B cell (primary cell): Measurements from ENCODE around the gene CARMIL1. TPM values are rescaled to one million over a fixed set of nuclear protein-coding genes. Genes with fewer than 3 reads are reported as not detected.

ENCODE experiments used
- ATAC-seq: fragments of 200-7000 bp; cut with Tn5 transposase; one replicate; pipeline ENCODE4 v1.10.0; 2021; ENCODE audit warnings: low read depth, mild to moderate bottlenecking, moderate number of reproducible peaks, moderate library complexity
- CTCF ChIA-PET: fragments of 350-600 bp; sonication (Branson Sonifier 250); formaldehyde crosslinking; loops from one replicate; lab custom pipeline; 2021; ENCODE audit warnings: antibody characterized with exemption, inconsistent platforms; lab: Charles Lee
- POLR2A ChIA-PET: fragments of 350-600 bp; sonication (Branson Sonifier 250); formaldehyde crosslinking; loops from one replicate; lab custom pipeline; 2021; ENCODE audit warnings: antibody characterized with exemption; lab: Charles Lee
- DNase-seq: peaks from one replicate; pipeline ENCODE4 v3.0.0; 2013
- H2AFZ ChIP-seq: 2 replicates; pipeline ENCODE4 v1.6.1; 2012; ENCODE audit warnings: mild to moderate bottlenecking, low read depth, low read length; ENCODE audit not compliant: insufficient read depth, poor library complexity, severe bottlenecking
- H3K27ac ChIP-seq, 2 donors: 1 replicate in 1 of 2; 2 replicates in 1 of 2; pipeline ENCODE4 v1.5.1; 2012 to 2013; ENCODE audit warnings: low read length in 2 of 2, mild to moderate bottlenecking in 2 of 2, moderate library complexity in 1 of 2
- H3K27me3 ChIP-seq, 4 experiments: fragments of 200-600 bp in 1 of 4; sonication (generic) in 1 of 4; replicated peaks in 1 of 4; 1 replicate in 2 of 4; 2 replicates in 2 of 4; pipeline versions ENCODE4 v1.6.1 to v1.7.0; 2013 to 2016; ENCODE audit warnings: low read length in 3 of 4, mild to moderate bottlenecking in 2 of 4, mixed read lengths in 1 of 4, moderate library complexity in 1 of 4; ENCODE audit not compliant: insufficient read depth in 4 of 4, control insufficient read depth in 3 of 4; ENCODE audit errors: control extremely low read depth in 1 of 4
- H3K36me3 ChIP-seq, 2 experiments: replicated peaks in 1 of 2; 1 replicate in 1 of 2; 2 replicates in 1 of 2; pipeline versions ENCODE4 v1.6.1 to v1.7.1; 2013; ENCODE audit warnings: low read length in 1 of 2; ENCODE audit not compliant: insufficient read depth in 2 of 2, control insufficient read depth in 1 of 2; ENCODE audit errors: control extremely low read depth in 1 of 2, extremely low read depth in 1 of 2
- H3K4me1 ChIP-seq, 2 donors: fragments of 200-600 bp in 1 of 2; sonication (generic) in 1 of 2; 1 replicate in 1 of 2; 2 replicates in 1 of 2; pipeline versions ENCODE4 v1.5.1 to v1.6.1; 2013 to 2017; ENCODE audit warnings: low read length in 2 of 2; ENCODE audit not compliant: control insufficient read depth in 2 of 2, insufficient read depth in 2 of 2
- H3K4me2 ChIP-seq: replicated peaks from 2 replicates; pipeline ENCODE3; 2012; ENCODE audit warnings: mild to moderate bottlenecking, low read depth, low read length; ENCODE audit not compliant: poor library complexity, severe bottlenecking
- H3K4me3 ChIP-seq, 5 experiments: fragments of 200-600 bp in 1 of 5; sonication (generic) in 1 of 5; 1 replicate in 3 of 5; 2 replicates in 2 of 5; pipeline versions ENCODE4 v1.5.1 to v1.7.0; 2011 to 2016; ENCODE audit warnings: low read length in 4 of 5, mild to moderate bottlenecking in 4 of 5, low read depth in 2 of 5, control low read depth in 1 of 5, moderate library complexity in 1 of 5; ENCODE audit not compliant: insufficient read depth in 1 of 5; ENCODE audit errors: control extremely low read depth in 1 of 5, extremely low read depth in 1 of 5
- H3K79me2 ChIP-seq: fragments of 200-600 bp; sonication (generic); one replicate; pipeline ENCODE4 v1.6.0; 2016; ENCODE audit warnings: low read length; ENCODE audit not compliant: control insufficient read depth, insufficient read depth
- H3K9ac ChIP-seq: fragments of 200-600 bp; sonication (generic); 2 replicates; pipeline ENCODE4 v1.6.1; 2017; ENCODE audit warnings: mild to moderate bottlenecking, low read length, moderate library complexity
- H3K9me3 ChIP-seq, 3 donors: one replicate each; pipeline versions ENCODE4 v1.6.1 to v1.7.1; 2013; ENCODE audit warnings: low read length in 2 of 3; ENCODE audit not compliant: control insufficient read depth in 2 of 3, insufficient read depth in 1 of 3; ENCODE audit errors: control extremely low read depth in 1 of 3
- H4K20me1 ChIP-seq: 2 replicates; pipeline ENCODE4 v1.6.0; 2012; ENCODE audit warnings: mild to moderate bottlenecking, low read length; ENCODE audit not compliant: insufficient read depth, control insufficient read depth, poor library complexity, severe bottlenecking
- H3K27ac Mint-ChIP-seq: one replicate; pipeline ENCODE4 v1.8.0; 2021; ENCODE audit warnings: mixed read lengths
- H3K27me3 Mint-ChIP-seq: one replicate; pipeline ENCODE4 v1.8.0; 2021; ENCODE audit warnings: mixed read lengths
- H3K4me1 Mint-ChIP-seq: one replicate; pipeline ENCODE4 v1.8.0; 2021; ENCODE audit warnings: mixed read lengths
- H3K4me3 Mint-ChIP-seq: one replicate; pipeline ENCODE4 v1.8.0; 2021; ENCODE audit warnings: mixed read lengths
- H3K9me3 Mint-ChIP-seq: one replicate; pipeline ENCODE4 v1.8.0; 2022; ENCODE audit warnings: mixed read lengths; ENCODE audit not compliant: insufficient read depth
- EZH2 ChIP-seq: IDR thresholded peaks from 2 replicates; pipeline ENCODE4 v1.6.1; 2012; ENCODE audit warnings: borderline replicate concordance, low read depth, mild to moderate bottlenecking, moderate library complexity, low read length; ENCODE audit not compliant: insufficient read depth, poor library complexity, severe bottlenecking
- WGBS: methylation state at CpG from one replicate; pipeline ENCODE4 v1.1.5; 2013; ENCODE audit warnings: missing lambda C conversion rate; ENCODE audit not compliant: insufficient coverage; 5-methylcytosine and 5-hydroxymethylcytosine counted together
- intact Hi-C: fragments of 100-400 bp; cut with micrococcal nuclease; formaldehyde crosslinking; loops from one replicate; pipeline ENCODE4 v1.10.0; 2022
- polyA plus RNA-seq: library from polyadenylated mRNA; depleted of rRNA; stranded (reverse); fragments of >200 nt; gene quantifications from 2 replicates; pipeline ENCODE4 v1.2.3, GENCODE V29; 2012
- total RNA-seq, 2 donors: library from RNA; stranded (reverse); fragments of 120-200 nt in 1 of 2; gene quantifications; 1 replicate in 1 of 2; 2 replicates in 1 of 2; pipeline versions ENCODE4 v1.2.3 to v1.2.4, GENCODE V29; 2013 to 2022
- TF ChIP-seq, protein P1 (sequence below): fragments of 200-600 bp; IDR thresholded peaks from one replicate; pipeline ENCODE4 v1.8.0; 2022; ENCODE audit warnings: antibody characterized with exemption, mild to moderate bottlenecking

Gene CARMIL1
- total and polyA plus RNA-seq, 2 donors (not counting 1 experiment from before 2014, with no cell fraction given) = 7.5 to 11.0 TPM

DNA sequence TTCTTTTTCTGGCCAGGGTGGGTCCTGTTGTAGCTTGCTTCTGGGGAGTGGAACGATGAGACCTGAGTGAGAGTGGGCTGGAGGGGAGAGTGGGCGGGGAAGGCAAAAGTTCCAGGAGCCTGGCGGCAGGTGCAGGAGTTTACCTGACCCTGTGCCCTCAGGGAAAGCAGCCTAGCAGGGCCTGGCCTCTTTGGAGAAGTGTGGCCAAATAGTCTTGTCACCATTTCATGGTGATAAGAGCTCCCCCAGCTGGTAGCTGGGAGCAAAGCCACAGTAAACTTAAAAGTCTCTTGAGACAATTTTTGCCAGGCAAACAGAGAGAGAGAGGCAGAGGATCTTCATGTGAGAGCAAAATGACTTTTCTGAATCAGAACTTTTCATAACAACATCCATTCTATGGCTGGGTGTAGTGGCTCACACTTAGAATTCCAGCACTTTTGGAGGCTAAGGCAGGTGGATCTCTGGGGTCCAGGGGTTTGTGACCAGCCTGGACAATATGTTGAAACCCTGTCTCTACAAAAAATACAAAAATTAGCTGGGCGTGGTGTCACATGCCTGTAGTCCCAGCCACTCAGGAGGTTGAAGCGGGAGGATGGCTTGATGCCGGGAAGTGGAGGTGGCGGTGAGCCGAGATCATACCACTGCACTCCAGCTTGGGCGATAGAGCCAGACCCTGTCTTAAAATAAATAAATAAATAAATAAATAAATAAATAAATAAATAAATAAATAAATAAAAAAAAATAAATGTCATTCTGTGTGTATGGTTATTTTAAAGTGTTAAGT lies 211.0 kb downstream of the CARMIL1 start:
- H3K27ac ChIP-seq = no peak overlapping the region
- no peaks in the 10 kb centered on the region for H3K79me2 ChIP-seq
- no peak overlapping the region for H3K4me3 Mint-ChIP-seq

More for the DNA sequence above, 211.0 kb downstream of the CARMIL1 start:
- DNase-seq = peak; percentile 80
- intact Hi-C loops = loop anchor here (1.0 to 5.0 kb wide), 6 partner anchors 67 to 452 kb away; partner anchors contain the start of gene CARMIL1
- Histone ChIP-seq H3K36me3 (no peaks in the 10 kb centered on the region), H3K27me3 (no peaks in the 10 kb centered on the region), H3K4me1 (peaks cover 0 to 3% of the 10 kb centered on the region in 2 donors), H3K9ac (no peak overlapping the region), H2AFZ (peak overlapping the region; percentile 34), H3K4me3 (no peak overlapping the region), H3K9me3 (no peaks in the 10 kb centered on the region), H3K4me2 (no peak overlapping the region), H4K20me1 (no peaks in the 10 kb centered on the region)
- no peak overlapping the region for H3K27ac Mint-ChIP-seq
- peak; percentile 82 for ATAC-seq
- H3K4me1 Mint-ChIP-seq = peaks cover 4% of the 10 kb centered on the region
- WGBS = 15% methylated on average over 3 of the region's 9 CpGs
- no peaks in the 10 kb centered on the region for H3K27me3 Mint-ChIP-seq
- H3K9me3 Mint-ChIP-seq = no peaks in the 10 kb centered on the region
- ChIA-PET POLR2A (interaction anchor here (1.2 to 1.6 kb wide), 2 partner anchors 211 to 225 kb away, joined by 4 to 9 read pairs; partner anchors contain the start of gene CARMIL1), CTCF (interaction anchor here (0.5 to 10.4 kb wide), 57 partner anchors 9 to 513 kb away, joined by 3 to 353 read pairs (median 4); partner anchors contain the start of gene CARMIL1)
- no peak for TF ChIP-seq EZH2
- TF ChIP-seq, protein P1, sequence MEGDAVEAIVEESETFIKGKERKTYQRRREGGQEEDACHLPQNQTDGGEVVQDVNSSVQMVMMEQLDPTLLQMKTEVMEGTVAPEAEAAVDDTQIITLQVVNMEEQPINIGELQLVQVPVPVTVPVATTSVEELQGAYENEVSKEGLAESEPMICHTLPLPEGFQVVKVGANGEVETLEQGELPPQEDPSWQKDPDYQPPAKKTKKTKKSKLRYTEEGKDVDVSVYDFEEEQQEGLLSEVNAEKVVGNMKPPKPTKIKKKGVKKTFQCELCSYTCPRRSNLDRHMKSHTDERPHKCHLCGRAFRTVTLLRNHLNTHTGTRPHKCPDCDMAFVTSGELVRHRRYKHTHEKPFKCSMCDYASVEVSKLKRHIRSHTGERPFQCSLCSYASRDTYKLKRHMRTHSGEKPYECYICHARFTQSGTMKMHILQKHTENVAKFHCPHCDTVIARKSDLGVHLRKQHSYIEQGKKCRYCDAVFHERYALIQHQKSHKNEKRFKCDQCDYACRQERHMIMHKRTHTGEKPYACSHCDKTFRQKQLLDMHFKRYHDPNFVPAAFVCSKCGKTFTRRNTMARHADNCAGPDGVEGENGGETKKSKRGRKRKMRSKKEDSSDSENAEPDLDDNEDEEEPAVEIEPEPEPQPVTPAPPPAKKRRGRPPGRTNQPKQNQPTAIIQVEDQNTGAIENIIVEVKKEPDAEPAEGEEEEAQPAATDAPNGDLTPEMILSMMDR = peak; percentile 94
